ENCODE measurements around the gene OR5H2.
"Not testable (repeated sequence)": the region's sequence is repeated elsewhere in the genome, so short reads cannot be mapped to it uniquely, and the experiment has no call there.

The OR5H2 gene

DNA sequence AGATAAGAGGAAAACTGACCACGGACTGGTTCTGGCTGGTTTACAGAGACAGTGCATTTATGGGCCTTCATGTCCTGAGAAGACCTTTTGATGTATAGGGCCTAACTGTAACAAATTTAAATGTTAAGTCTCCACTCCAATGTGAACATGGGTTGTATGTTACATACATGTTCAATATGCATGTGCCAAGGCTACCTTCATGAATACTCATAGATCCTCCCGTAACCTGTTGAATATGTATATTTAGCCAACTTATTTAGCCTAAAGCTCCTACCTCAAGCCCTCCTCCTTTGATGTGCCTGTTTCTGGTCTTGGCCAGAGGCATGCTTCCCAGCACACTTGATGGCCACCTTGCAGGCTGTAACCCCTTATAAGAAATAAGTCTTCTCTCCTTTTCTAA lies at the start of gene OR5H2:
Gene OR5H2 (plus strand): TSS at position 301 of the 400 bp plus-strand sequence. CDS start 398 bp downstream, outside the sequence.
- DNase-seq = no peak

DNA sequence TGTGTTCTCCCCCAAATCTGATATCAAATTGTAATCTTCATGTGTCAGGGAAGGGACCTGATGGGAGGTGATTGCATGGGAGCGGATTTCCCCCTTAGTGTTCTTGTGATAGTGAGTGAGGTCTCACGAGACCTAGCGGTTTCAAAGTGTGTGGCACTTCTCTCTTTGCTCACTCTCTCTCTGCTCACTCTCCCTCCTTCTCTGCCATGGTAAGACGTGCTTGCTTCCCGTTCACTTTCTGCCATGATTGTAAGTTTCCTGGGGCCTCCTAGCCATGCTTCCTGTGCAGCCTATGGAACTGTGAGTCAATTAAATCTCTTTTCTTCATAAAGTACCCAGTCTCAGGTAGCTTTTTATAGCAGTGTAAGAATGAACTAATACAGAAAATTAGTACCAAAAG lies 48.8 kb upstream of the OR5H2 start:
- DNase-seq = no peak

DNA sequence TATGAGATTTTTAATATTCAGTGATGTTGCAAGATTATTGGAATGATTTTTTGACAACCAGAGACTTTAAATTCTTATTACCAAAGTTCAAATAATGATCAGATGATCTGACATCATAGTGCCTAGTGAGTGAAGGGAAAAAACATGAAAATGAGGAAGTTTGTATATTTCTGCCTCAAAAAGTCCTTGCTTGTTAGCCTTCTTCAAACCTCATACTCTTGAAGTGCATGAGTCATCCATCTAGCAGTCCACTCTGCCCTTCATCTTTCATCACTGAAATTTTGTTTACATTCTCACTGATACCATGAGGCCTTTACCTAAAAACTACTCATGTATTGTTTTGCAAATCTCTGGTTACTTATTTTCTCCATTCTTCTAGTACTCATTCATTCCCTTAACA lies 42.2 kb upstream of the OR5H2 start:
- no peak for DNase-seq

- no peak for DNase-seq
These were observed 40.1 kb upstream of the OR5H2 start for GRCh38 chr3:98242155-98242554.

GRCh38 chr3:98243843-98244242 lies 38.5 kb upstream of the OR5H2 start:
- DNase-seq = no peak

DNA sequence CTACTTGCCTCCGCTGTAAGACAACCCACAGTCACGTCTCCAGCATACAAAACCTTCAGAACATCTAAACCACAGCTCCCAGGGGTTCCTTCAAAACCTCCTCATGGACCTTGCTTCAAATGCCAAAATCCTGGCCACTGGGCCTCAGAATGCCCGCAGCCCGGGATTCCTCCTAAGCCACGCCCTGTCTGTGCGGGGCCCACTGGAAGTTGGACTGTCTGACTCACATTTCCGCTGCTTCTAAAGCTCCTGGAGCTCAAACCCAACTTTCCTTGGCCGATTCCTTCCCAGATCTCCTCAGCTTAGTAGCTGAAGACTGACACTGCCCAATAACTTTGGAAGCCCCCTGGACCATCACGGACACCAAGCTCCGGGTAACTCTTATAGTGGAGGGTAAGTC lies 36.2 kb upstream of the OR5H2 start:
- no peak for DNase-seq

DNA sequence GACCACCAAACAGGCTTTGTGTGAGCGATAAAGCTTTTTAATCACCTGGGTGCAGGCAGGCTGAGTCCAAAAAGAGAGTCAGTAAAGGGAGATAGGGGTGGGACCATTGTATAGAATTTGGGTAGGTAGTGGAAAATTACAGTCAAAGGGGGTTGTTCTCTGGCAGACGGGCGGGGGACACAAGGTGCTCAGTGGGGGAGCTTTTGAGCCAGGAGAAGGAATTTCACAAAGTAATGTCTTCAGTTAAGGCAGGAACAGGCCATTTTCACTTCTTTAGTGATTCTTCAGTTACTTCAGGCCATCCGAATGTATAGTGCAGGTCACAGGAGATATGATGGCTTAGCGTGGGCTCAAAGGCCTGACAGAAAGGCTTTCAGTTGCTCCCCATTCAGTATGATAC lies 26.3 kb upstream of the OR5H2 start:
- not testable (repeated sequence) for DNase-seq

DNA sequence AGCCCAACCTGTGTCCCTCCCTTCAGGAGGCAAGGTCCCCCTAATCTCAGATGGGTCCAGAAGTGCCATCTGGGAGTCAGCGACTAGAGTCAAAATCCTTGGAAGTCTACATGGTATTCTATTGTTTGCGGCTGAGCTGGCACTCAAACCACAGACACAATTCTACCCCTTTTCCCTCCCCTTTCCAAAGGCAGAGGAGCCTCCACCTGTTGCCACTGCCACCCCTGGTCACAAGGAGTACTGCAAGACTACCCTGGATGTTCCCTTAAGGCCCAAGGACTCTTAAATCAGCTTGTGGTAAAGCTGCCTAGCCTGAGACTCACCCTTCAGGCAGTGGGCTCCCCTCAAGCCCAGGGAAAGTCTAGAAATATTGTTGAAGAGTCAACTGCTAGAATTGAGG lies 22.6 kb upstream of the OR5H2 start:
- DNase-seq = no peak

DNA sequence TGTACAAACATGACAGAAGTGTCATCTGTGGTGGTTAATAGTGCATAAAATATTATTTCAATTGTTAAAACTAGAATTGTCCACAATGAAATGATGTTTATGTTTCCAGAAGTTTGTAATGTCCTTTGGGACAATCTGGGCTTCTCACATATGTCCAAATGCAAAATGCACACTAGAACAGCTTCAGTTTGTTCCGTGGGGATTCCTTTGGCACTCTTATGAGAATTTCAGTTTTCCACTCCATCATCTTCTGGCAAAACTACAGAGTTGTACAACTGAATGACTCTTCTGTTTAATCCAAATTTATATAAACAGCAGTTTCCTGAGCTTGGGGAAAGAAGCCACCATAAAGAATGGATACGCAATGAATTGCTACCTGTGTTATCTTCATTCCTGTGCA lies 20.3 kb upstream of the OR5H2 start:
- no peak for DNase-seq

- no peak for DNase-seq
These were observed 18.4 kb upstream of the OR5H2 start, which contains the start of gene OR5H6 for GRCh38 chr3:98263944-98264343. TSS of gene OR5H6 (plus strand) at chr3:98264244. CDS start at chr3:98264333, 89 bp downstream.

GRCh38 chr3:98269846-98270245 lies 12.5 kb upstream of the OR5H2 start:
- no peak for DNase-seq

DNA sequence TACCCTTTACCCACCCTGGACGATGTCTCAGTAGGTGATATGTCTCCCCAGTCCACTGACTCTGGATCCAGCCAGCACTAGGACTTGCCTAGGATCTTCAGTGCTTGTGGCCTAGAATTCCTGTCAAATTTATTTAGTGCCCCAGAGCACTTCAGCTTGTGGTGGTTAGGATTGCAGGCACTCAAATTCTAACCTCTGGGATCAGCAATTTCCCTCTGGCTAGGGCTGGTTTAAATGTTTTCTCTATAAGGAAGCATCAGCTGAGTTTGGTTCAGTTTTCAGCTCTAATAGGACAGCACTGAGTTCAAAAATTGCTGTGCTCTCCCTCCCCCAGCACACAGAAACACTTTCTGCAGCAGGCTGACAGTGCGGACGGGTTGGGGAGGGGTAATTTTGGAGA lies 10.2 kb upstream of the OR5H2 start:
- no peak for DNase-seq

GRCh38 chr3:98274914-98275313 lies 7.4 kb upstream of the OR5H2 start:
- no peak for DNase-seq

- DNase-seq = no peak
These were observed 8.6 kb downstream of the OR5H2 start for GRCh38 chr3:98290916-98291315.

DNA sequence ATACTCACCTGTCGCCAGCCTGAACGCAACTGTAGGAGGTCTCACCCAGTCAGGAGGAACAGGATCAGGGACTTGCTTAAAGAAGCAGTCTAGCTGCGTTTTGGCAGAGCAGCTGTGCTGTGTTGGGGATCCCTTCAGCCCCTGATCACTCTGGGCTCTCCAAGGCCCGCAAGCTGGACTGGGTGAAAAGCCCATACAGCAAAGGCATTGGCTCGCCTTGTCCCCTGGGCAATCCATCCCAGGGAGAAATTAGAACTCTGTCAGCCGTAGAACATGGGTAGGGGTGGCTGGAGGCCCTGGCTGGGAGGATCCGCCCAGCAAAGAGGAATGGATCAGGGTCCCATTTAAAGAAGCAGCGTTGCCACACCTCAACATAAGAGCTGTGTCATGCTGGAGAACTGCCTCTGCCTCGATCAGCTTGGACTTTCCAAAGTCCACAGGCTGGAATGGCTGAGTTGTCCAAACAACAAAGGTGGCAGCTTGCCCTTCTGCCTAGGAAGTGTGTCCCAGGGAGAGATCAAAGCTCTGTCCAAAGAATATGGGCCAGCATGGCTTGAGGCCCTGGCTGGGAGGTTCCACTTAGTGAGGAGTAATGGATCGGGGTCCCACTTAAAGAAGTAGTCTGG lies 9.1 kb downstream of the OR5H2 start:
- no peak for DNase-seq

DNA sequence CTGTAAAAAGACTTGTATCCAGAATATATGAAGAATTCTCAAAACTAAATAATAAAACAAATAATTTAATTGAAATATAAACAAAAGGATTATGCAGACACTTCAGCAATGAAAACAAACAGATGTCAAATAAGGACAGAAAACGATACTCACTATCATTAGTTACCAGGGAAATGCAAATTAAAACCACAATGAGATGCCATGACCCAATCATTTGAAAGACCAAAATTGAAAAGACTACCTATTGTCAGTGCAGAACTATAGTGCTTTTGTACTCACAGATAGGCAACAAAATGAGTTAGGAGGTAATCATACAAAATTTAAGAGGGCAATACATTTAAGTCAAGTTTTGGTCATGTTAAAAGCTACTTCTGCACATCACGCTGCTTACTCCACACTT lies 39.8 kb downstream of the OR5H2 start:
- DNase-seq = no peak

DNA sequence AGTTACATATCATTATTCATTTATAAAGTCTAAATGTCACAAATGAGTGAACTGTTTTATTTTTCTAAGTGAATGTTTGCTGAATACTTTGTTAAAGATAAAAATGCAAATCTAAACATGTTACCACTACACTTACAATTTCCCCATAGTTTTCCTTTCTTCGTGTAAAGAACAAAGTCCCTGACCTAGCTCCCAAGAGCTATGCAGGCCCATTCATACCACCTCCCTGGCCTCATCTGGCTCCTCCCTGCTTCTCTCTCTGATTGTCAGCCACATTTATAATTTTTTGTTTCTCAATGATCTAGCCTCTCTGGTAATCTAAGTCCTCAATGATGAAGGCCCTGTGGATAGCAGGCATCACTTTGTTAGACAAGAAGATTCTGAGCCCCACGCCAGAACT lies 40.4 kb downstream of the OR5H2 start:
- DNase-seq = no peak

- no peak for DNase-seq
These were observed 41.1 kb downstream of the OR5H2 start for GRCh38 chr3:98323425-98323824.

GRCh38 chr3:98325055-98325454 lies 42.8 kb downstream of the OR5H2 start:
- peak; percentile 36 for DNase-seq

DNA sequence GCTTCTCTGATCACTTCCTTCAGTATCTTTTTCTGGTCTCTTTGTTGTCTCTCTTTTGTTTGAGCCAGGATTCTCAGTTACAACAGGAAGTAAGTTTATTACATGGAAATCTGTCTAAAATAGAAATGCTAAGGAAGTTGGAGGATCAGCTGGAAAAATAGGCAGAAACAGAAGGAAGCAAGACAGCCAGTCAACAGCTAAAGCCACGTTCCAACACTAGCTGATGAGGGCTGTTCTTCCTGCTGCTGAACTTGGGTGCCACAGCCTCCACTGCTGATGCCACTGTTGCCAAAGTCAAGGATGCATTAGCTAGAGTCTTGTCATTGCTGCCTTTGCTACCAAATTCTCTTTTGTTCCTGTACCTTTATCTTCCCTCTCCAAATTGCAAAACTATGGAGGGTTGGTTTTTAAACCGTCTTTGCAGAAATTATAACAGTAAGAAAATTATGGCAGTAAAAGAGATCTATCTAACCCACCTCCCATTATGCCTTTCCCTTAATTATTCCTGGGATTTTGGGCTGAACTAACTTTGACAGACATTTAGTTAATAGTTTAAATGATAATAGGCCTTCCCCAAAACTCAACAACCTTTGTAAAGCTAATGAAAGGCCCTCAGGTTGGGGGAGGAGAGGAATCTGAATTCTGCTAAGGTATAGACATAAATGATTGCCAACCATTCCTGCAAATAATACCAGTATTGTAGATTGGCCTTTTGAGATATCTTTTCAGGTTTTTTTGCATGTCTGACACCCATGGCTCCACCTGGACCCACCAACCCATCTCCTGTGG lies 44.0 kb downstream of the OR5H2 start:
- no peak for DNase-seq

DNA sequence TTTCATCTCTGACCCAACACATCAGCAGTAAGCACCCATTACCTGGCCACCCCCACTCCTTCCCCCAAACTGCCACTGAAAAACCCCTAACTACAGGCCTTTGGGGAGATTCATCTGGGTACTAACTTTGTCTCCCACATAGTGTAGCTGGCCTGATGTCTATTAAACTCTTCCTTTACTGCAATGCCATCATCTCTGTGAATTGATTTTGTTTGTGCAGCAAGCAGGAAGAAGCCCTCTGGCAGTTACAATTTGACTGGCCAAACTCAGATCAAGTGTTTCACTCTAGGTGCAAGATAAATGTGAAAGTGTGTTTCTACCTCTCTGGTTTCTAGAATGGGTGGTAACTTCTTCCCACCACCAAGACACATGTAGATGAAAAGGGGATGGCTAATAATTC lies 44.6 kb downstream of the OR5H2 start:
- no peak for DNase-seq

- no peak for DNase-seq
These were observed 46.6 kb downstream of the OR5H2 start for GRCh38 chr3:98328933-98329332.

DNA sequence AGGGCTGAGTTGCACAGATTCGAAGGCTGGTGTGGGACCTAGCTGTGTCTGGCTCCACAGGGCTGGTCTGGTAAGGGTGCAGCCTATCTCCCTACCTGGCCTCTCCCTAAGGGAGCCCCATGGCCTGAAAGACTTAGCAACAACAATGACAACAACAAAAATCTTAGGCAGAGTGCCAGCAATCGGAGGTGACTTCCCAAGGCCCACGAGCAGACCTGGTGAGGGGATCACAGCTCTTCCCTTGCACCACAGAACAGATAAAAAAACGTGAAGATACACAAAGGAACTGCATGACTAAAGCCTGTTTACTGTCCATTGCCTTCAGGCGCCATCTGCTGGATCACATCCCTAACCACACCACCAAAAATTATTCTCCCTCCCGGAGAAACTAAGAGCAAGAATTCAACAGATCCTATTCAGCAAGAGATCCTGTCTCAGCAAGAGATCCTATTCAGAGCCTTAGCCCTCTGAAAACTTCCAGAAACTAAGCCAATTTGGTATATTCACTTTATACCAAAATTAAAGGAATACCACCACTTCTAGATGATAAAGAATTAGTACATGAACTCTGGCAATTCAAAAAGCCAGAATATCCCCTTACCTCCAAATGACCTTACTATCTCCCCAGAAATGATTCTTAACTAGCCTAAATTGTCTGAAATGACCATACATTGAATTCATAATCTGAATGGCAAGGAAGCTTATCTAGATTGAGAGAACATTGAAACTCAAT lies 47.3 kb downstream of the OR5H2 start:
- DNase-seq = peak; percentile 53

DNA sequence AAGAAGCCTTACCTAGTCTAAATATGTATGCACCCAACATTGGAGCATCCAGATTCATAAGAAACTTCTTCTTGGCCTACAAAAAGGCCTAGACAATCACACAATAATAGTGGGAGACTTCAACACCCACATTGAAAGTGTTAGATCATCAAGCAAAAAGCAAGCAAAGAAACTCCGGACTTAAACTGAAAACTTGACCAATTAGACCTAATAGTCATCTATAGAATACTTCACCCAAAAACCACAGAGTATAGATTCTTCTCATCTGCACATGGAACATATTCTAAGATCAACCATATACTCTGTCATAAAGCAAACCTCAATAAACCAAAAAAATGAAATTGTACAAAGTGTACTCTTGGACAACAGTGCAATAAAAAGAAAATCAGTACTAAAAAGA lies 49.0 kb downstream of the OR5H2 start:
- no peak for DNase-seq
